H1 (cell line): Measurements from ENCODE around the gene ATP6V1F. TPM values are rescaled to one million over a fixed set of nuclear protein-coding genes. Genes with fewer than 3 reads are reported as not detected.
A peak's percentile ranks its signal among the peaks of the same experiment; 100 is the strongest.

Source experiments
- CTCF ChIA-PET: fragments of 300-600 bp; sonication (Branson Sonifier 250); formaldehyde crosslinking; loops from one replicate; lab custom pipeline; 2021; ENCODE audit not compliant: partially characterized antibody; lab: Charles Lee
- POLR2A ChIA-PET: fragments of 300-600 bp; sonication (Branson Sonifier 250); formaldehyde crosslinking; loops from one replicate; lab custom pipeline; 2021; ENCODE audit warnings: inconsistent platforms; ENCODE audit not compliant: partially characterized antibody; lab: Charles Lee
- DNase-seq, 2 experiments: peaks; one replicate each; pipeline versions ENCODE4 v3.0.0 to v3.0.0-alpha.2; 2010 to 2022; ENCODE audit warnings: low spot score in 2 of 2, low read depth in 1 of 2, mixed read lengths in 1 of 2
- FAIRE-seq: peaks from 2 replicates; lab custom pipeline; 2011; peaks lifted over from hg19 to GRCh38; lab: Jason Lieb, UNC
- H2AFZ ChIP-seq: 2 replicates; pipeline ENCODE4 v1.8.1; 2012; ENCODE audit warnings: low read length, inconsistent platforms
- H2AK5ac ChIP-seq: 2 replicates; pipeline ENCODE4 v1.6.1; 2013; ENCODE audit warnings: low read depth, low read length
- H2BK120ac ChIP-seq: replicated peaks from 2 replicates; pipeline ENCODE3; 2013; ENCODE audit warnings: low read depth, low read length, inconsistent platforms
- H2BK12ac ChIP-seq: 2 replicates; pipeline ENCODE4 v1.6.1; 2013; ENCODE audit warnings: low read depth, low read length
- H2BK15ac ChIP-seq: 2 replicates; pipeline ENCODE4 v1.6.1; 2013; ENCODE audit warnings: low read length
- H2BK20ac ChIP-seq: 2 replicates; pipeline ENCODE4 v1.6.1; 2013; ENCODE audit warnings: low read length
- H2BK5ac ChIP-seq: 2 replicates; pipeline ENCODE4 v1.6.1; 2013; ENCODE audit warnings: low read depth, low read length
- H3K14ac ChIP-seq: 2 replicates; pipeline ENCODE4 v1.6.1; 2013; ENCODE audit warnings: inconsistent platforms; ENCODE audit not compliant: insufficient read length
- H3K18ac ChIP-seq: 2 replicates; pipeline ENCODE4 v1.6.1; 2013; ENCODE audit warnings: low read length; ENCODE audit errors: extremely low read depth
- H3K23ac ChIP-seq: 2 replicates; pipeline ENCODE4 v1.6.1; 2013; ENCODE audit warnings: inconsistent platforms; ENCODE audit not compliant: insufficient read length
- H3K23me2 ChIP-seq: 2 replicates; pipeline ENCODE4 v1.6.1; 2013; ENCODE audit warnings: low read depth, low read length
- H3K27ac ChIP-seq: 2 replicates; pipeline ENCODE4 v1.6.1; 2011; ENCODE audit warnings: low read depth, low read length, inconsistent platforms
- H3K27me3 ChIP-seq, 4 experiments: replicated peaks in 1 of 4; 1 replicate in 1 of 4; 2 replicates in 3 of 4; pipeline versions ENCODE4 v1.6.1 to v1.8.1; 2011 to 2013; ENCODE audit warnings: low read length in 3 of 4, mild to moderate bottlenecking in 3 of 4, inconsistent platforms in 2 of 4, mixed read lengths in 2 of 4, moderate library complexity in 1 of 4; ENCODE audit not compliant: control insufficient read depth in 3 of 4, insufficient read depth in 3 of 4; ENCODE audit errors: extremely low read depth in 1 of 4
- H3K36me3 ChIP-seq, 4 experiments: 2 replicates each; pipeline versions ENCODE4 v1.6.1 to v1.8.1; 2011 to 2013; ENCODE audit warnings: mild to moderate bottlenecking in 4 of 4, low read length in 3 of 4, moderate library complexity in 2 of 4, control low read depth in 1 of 4, inconsistent platforms in 1 of 4; ENCODE audit not compliant: insufficient read depth in 4 of 4, control insufficient read depth in 2 of 4
- H3K4ac ChIP-seq: replicated peaks from 2 replicates; pipeline ENCODE3; 2013; ENCODE audit warnings: low read length, low read depth, mixed read lengths, inconsistent platforms; ENCODE audit not compliant: insufficient read length
- H3K4me1 ChIP-seq, 4 experiments: replicated peaks in 1 of 4; 1 replicate in 1 of 4; 2 replicates in 3 of 4; pipeline versions ENCODE4 v1.6.1 to v1.8.1; 2011 to 2013; ENCODE audit warnings: low read length in 3 of 4, inconsistent platforms in 2 of 4, mixed read lengths in 1 of 4; ENCODE audit not compliant: insufficient read depth in 4 of 4, control insufficient read depth in 3 of 4
- H3K4me2 ChIP-seq, 2 experiments: 2 replicates each; pipeline versions ENCODE4 v1.6.1 to v1.8.1; 2011 to 2013; ENCODE audit warnings: low read depth in 2 of 2, low read length in 2 of 2, control low read depth in 1 of 2, inconsistent platforms in 1 of 2, mild to moderate bottlenecking in 1 of 2; ENCODE audit not compliant: insufficient read depth in 1 of 2
- H3K4me3 ChIP-seq, 4 experiments: fragments of 200-600, 300-600 bp in 1 of 4; sonication (generic), shearing (Covaris generic), sonication (Bioruptor Twin) in 1 of 4; 2 replicates each; pipeline versions ENCODE4 v1.5.1 to v1.8.1; 2011 to 2016; ENCODE audit warnings: low read length in 4 of 4, low read depth in 3 of 4, control low read depth in 2 of 4, inconsistent platforms in 2 of 4, mild to moderate bottlenecking in 2 of 4, mixed read lengths in 1 of 4, moderate library complexity in 1 of 4; ENCODE audit not compliant: insufficient read depth in 2 of 4; ENCODE audit errors: extremely low read depth in 1 of 4
- H3K56ac ChIP-seq: replicated peaks from 2 replicates; pipeline ENCODE3; 2013; ENCODE audit warnings: low read depth, mild to moderate bottlenecking, mixed read lengths, low read length, inconsistent platforms; ENCODE audit not compliant: insufficient read length
- H3K79me1 ChIP-seq: 2 replicates; pipeline ENCODE4 v1.6.1; 2013; ENCODE audit warnings: low read depth, low read length, control low read depth
- H3K79me2 ChIP-seq, 2 experiments: 2 replicates each; pipeline versions ENCODE4 v1.6.1 to v1.8.1; 2012 to 2013; ENCODE audit warnings: low read length in 2 of 2, mild to moderate bottlenecking in 2 of 2, inconsistent platforms in 1 of 2; ENCODE audit not compliant: insufficient read depth in 2 of 2, control insufficient read depth in 1 of 2
- H3K9ac ChIP-seq, 4 experiments: replicated peaks in 1 of 4; 1 replicate in 1 of 4; 2 replicates in 3 of 4; pipeline versions ENCODE4 v1.6.1 to v1.8.1; 2011 to 2013; ENCODE audit warnings: low read depth in 3 of 4, low read length in 3 of 4, control low read depth in 2 of 4, mild to moderate bottlenecking in 2 of 4, moderate library complexity in 2 of 4, inconsistent platforms in 1 of 4; ENCODE audit errors: extremely low read depth in 1 of 4
- H3K9me3 ChIP-seq, 2 experiments: 2 replicates each; pipeline versions ENCODE4 v1.6.1 to v1.8.1; 2012 to 2013; ENCODE audit warnings: mild to moderate bottlenecking in 2 of 2, moderate library complexity in 2 of 2, control low read depth in 1 of 2, inconsistent platforms in 1 of 2, low read depth in 1 of 2, low read length in 1 of 2, mixed read lengths in 1 of 2; ENCODE audit not compliant: insufficient read depth in 2 of 2
- H4K20me1 ChIP-seq, 2 experiments: replicated peaks in 1 of 2; 2 replicates each; pipeline versions ENCODE3 to v1.8.1; 2011 to 2013; ENCODE audit warnings: inconsistent platforms in 2 of 2, low read length in 2 of 2, mild to moderate bottlenecking in 1 of 2; ENCODE audit not compliant: insufficient read depth in 2 of 2, control insufficient read depth in 1 of 2
- H4K5ac ChIP-seq: 2 replicates; pipeline ENCODE4 v1.6.1; 2013; ENCODE audit warnings: low read length, low read depth, mixed read lengths, inconsistent platforms; ENCODE audit not compliant: insufficient read length
- H4K8ac ChIP-seq: 2 replicates; pipeline ENCODE4 v1.8.0; 2013; ENCODE audit warnings: mild to moderate bottlenecking, moderate library complexity, low read length, inconsistent platforms; ENCODE audit not compliant: insufficient read depth; ENCODE audit errors: extremely low read depth
- H4K91ac ChIP-seq: replicated peaks from 2 replicates; pipeline ENCODE3; 2013; ENCODE audit warnings: low read length, mixed read lengths, inconsistent platforms; ENCODE audit not compliant: insufficient read length
- CTCF ChIP-seq, 3 experiments: IDR thresholded peaks; 1 replicate in 2 of 3; 2 replicates in 1 of 3; pipeline versions ENCODE4 v1.5.1 to v1.6.1; 2011; ENCODE audit warnings: low read length in 3 of 3, mild to moderate bottlenecking in 3 of 3, inconsistent platforms in 2 of 3, low read depth in 1 of 3, moderate library complexity in 1 of 3; ENCODE audit not compliant: insufficient read depth in 1 of 3; ENCODE audit errors: control extremely low read depth in 1 of 3
- MAX ChIP-seq: IDR thresholded peaks from 2 replicates; pipeline ENCODE4 v1.6.1; 2012; ENCODE audit warnings: inconsistent platforms
- RAD21 ChIP-seq, 2 experiments: IDR thresholded peaks in 1 of 2; conservative IDR thresholded peaks in 1 of 2; 2 replicates each; pipeline ENCODE4 v1.6.1; 2011; ENCODE audit warnings: low read depth in 2 of 2, low read length in 2 of 2, improper control_type of control experiment in 1 of 2, inconsistent platforms in 1 of 2, mild to moderate bottlenecking in 1 of 2, moderate library complexity in 1 of 2
- RXRA ChIP-seq: IDR thresholded peaks from 2 replicates; pipeline ENCODE4 v1.6.1; 2011; ENCODE audit warnings: low read depth, mild to moderate bottlenecking, low read length, moderate library complexity; ENCODE audit not compliant: insufficient read depth
- SIN3A ChIP-seq, 2 experiments: IDR thresholded peaks in 1 of 2; conservative IDR thresholded peaks in 1 of 2; 2 replicates each; pipeline ENCODE4 v1.6.1; 2011 to 2012; ENCODE audit warnings: low read length in 2 of 2, improper control_type of control experiment in 1 of 2, low read depth in 1 of 2, mild to moderate bottlenecking in 1 of 2
- TAF7 ChIP-seq: optimal IDR thresholded peaks from 2 replicates; pipeline ENCODE3; 2011; ENCODE audit warnings: low read depth, mild to moderate bottlenecking, inconsistent platforms, low read length, moderate library complexity, borderline replicate concordance
- WGBS, 2 experiments: shearing (Covaris generic) in 1 of 2; methylation state at CpG; one replicate each; pipeline versions ENCODE4 v1.1.6 to v1.1.7; 2013 to 2015; ENCODE audit warnings: low lambda C conversion rate in 2 of 2, mixed read lengths in 2 of 2, inconsistent platforms in 1 of 2, low coverage in 1 of 2, missing lambda C conversion rate in 1 of 2; ENCODE audit not compliant: insufficient replicate concordance in 2 of 2, insufficient coverage in 1 of 2, insufficient read length in 1 of 2; ENCODE audit errors: extremely low coverage in 1 of 2, missing lambda C conversion rate in 1 of 2; 5-methylcytosine and 5-hydroxymethylcytosine counted together
- polyA plus RNA-seq, 7 experiments: library from polyadenylated mRNA; depleted of rRNA in 3 of 7; stranded (reverse) in 5 of 7; unstranded in 2 of 7; fragments of >200 nt in 5 of 7; fragments of 200-250 nt in 2 of 7; gene quantifications; 1 replicate in 5 of 7; 2 replicates in 1 of 7; 4 replicates in 1 of 7; pipeline versions ENCODE4 v1.2.1 to v1.2.3, GENCODE V29; 2011 to 2013; ENCODE audit warnings: missing spikeins in 2 of 7, mixed read lengths in 2 of 7
- total RNA-seq: library from RNA; stranded (reverse); fragmentation: NEBNext Ultra II Directional; extraction: Animal tissue kit (Norgen Biotek cat#: 25700); gene quantifications from 2 replicates; pipeline ENCODE4 v1.2.1, GENCODE V29; 2021

Gene ATP6V1F
- total and polyA plus RNA-seq, 2 of the 8 experiments (the other 6 are each of a cell fraction or from before 2014, with no cell fraction given), result 104 to 318 TPM

- FAIRE-seq (no peak), DNase-seq (peak; percentile 73 to 99)
- WGBS, 2 experiments, result 58 to 100% methylated on average over 2 to 19 of the region's 19 CpGs
- Histone ChIP-seq H3K4me3 (no peak overlapping the region), H3K27ac (no peak overlapping the region), H2BK15ac (peak overlapping the region; percentile 81; the same call in 1 of the 2 replicates), H3K79me2 (no peaks in the 10 kb centered on the region), H3K56ac (no peak overlapping the region), H4K91ac (no peak overlapping the region), H3K4me1 (peaks cover 0 to 14% (median 9%) of the 10 kb centered on the region in 4 experiments; a peak in 5 of 7 replicates), H3K14ac (no peak overlapping the region), H3K18ac (no peak overlapping the region), H3K4me2 (no peak overlapping the region), H3K23me2 (peaks cover 15% of the 10 kb centered on the region; the same call in 1 of the 2 replicates), H4K20me1 (peaks cover 0 to 12% of the 10 kb centered on the region in 2 experiments), H3K27me3 (no peaks in the 10 kb centered on the region), H2AK5ac (no peak overlapping the region), H3K4ac (no peak overlapping the region), H4K8ac (peak overlapping the region; percentile 91), H3K36me3 (no peaks in the 10 kb centered on the region), H3K79me1 (0 out of 2 replicates have a peak, but pooled peaks cover 7% of the 10 kb centered on the region), H2BK12ac (peak overlapping the region; percentile 17; the same call in 1 of the 2 replicates), H3K9ac (no peak overlapping the region), H4K5ac (no peak overlapping the region), H3K23ac (no peak overlapping the region), H2BK5ac (no peak overlapping the region), H3K9me3 (no peaks in the 10 kb centered on the region), H2BK20ac (no peak overlapping the region), H2BK120ac (no peak overlapping the region), H2AFZ (no peak overlapping the region)
- ChIA-PET POLR2A (interaction anchor here (0.9 to 1.6 kb wide), 7 partner anchors 14 to 100 kb away, joined by 3 to 9 read pairs (median 3); partner anchors contain the start of gene ATP6V1F), CTCF (interaction anchor here (0.6 to 10.3 kb wide), 45 partner anchors 10 to 409 kb away, joined by 3 to 189 read pairs (median 4); partner anchors contain the start of genes ATP6V1F, CCDC136, GARIN1A and KCP)
- TF ChIP-seq RAD21 (IDR thresholded peaks at IDR 0.05 in 1 of 2, conservative IDR thresholded peaks at IDR 0.05 in 1 of 2; ENCODE audit: low read depth in 2 of 2, low read length in 2 of 2), result peak; percentile 86 to 89
- TF ChIP-seq SIN3A (conservative IDR thresholded peaks at IDR 0.05 in 1 of 2, IDR thresholded peaks at IDR 0.05 in 1 of 2; ENCODE audit: low read depth in 1 of 2, low read length in 2 of 2), result peak; percentile 43 to 58; a peak in 1 of 4 replicates
- TF ChIP-seq RXRA, result peak; percentile 3; the same call in 1 of the 2 replicates
- peak; percentile 39; the same call in 1 of the 2 replicates for TF ChIP-seq MAX
- peak in 2 of 3 experiments; percentile 92 to 94; a peak in 3 of 4 replicates for TF ChIP-seq CTCF (IDR thresholded peaks at IDR 0.05; ENCODE audit: control extremely low read depth in 1 of 3, insufficient read depth in 1 of 3, low read depth in 1 of 3, low read length in 3 of 3)
- TF ChIP-seq TAF7, result peak; percentile 29
Measured at GRCh38 chr7:128883622-128884448, 21.2 kb downstream of the ATP6V1F start.
